GM12878 (cell line): ENCODE results near the gene PRR5L. TPM values are rescaled to one million over a fixed set of nuclear protein-coding genes. Genes with fewer than 3 reads are reported as not detected.

Experiments used
- ATAC-seq: fragments of 200-7000 bp; cut with Tn5 transposase; 3 replicates; pipeline ENCODE4 v1.9.1; 2020; ENCODE audit warnings: mild to moderate bottlenecking, moderate library complexity
- BruUV-seq: library from RNA; stranded (reverse); fragments of 400-500 nt; replicated peaks from 2 replicates; lab custom pipeline; 2021; lab: Mats Ljungman, UMichigan
- CTCF ChIA-PET: fragments of 300-600 bp; sonication (Branson Sonifier 250); formaldehyde crosslinking; extraction: SDS; loops from one replicate; lab custom pipeline; 2021; ENCODE audit warnings: inconsistent platforms; lab: Yijun Ruan, JAX
- POLR2A ChIA-PET: fragments of 350-600 bp; formaldehyde crosslinking; extraction: SDS; loops from one replicate; lab custom pipeline; 2021; ENCODE audit warnings: inconsistent platforms; lab: Charles Lee
- RAD21 ChIA-PET: fragments of 300-600 bp; sonication (Branson Sonifier 250); formaldehyde crosslinking; loops from one replicate; lab custom pipeline; 2023; ENCODE audit warnings: antibody characterized with exemption; ENCODE audit not compliant: unreplicated experiment; lab: Charles Lee
- SMC1A ChIA-PET: fragments of 300-600 bp; sonication (Branson Sonifier 250); formaldehyde crosslinking; loops from one replicate; lab custom pipeline; 2023; ENCODE audit not compliant: unreplicated experiment, uncharacterized antibody; lab: Charles Lee
- DNase-seq: peaks from one replicate; pipeline ENCODE4 v3.0.0-alpha.2; 2011; ENCODE audit warnings: low read depth, low spot score
- FAIRE-seq: peaks from 3 replicates; lab custom pipeline; 2011; peaks lifted over from hg19 to GRCh38; lab: Jason Lieb, UNC
- H2AFZ ChIP-seq: 2 replicates; pipeline ENCODE4 v1.6.0; 2011; ENCODE audit warnings: low read depth, low read length, control low read depth; ENCODE audit not compliant: control insufficient read depth
- H3K27ac ChIP-seq: 2 replicates; pipeline ENCODE4 v1.5.1; 2011; ENCODE audit warnings: control low read depth; ENCODE audit not compliant: control insufficient read depth, insufficient read depth
- H3K27me3 ChIP-seq, 2 experiments: replicated peaks in 1 of 2; 2 replicates each; pipeline versions ENCODE4 v1.6.0 to v1.6.1; 2011; ENCODE audit warnings: low read length in 1 of 2; ENCODE audit not compliant: control insufficient read depth in 2 of 2, insufficient read depth in 2 of 2
- H3K36me3 ChIP-seq, 2 experiments: 2 replicates each; pipeline ENCODE4 v1.5.1; 2011; ENCODE audit warnings: low read length in 1 of 2; ENCODE audit not compliant: control insufficient read depth in 2 of 2, insufficient read depth in 2 of 2
- H3K4me1 ChIP-seq: 2 replicates; pipeline ENCODE4 v1.6.1; 2011; ENCODE audit warnings: mild to moderate bottlenecking, low read length, moderate library complexity, mixed read lengths; ENCODE audit not compliant: control insufficient read depth, insufficient read depth
- H3K4me2 ChIP-seq: 2 replicates; pipeline ENCODE4 v1.6.0; 2011; ENCODE audit warnings: control low read depth; ENCODE audit not compliant: control insufficient read depth, insufficient read depth
- H3K4me3 ChIP-seq: fragments of 200-600 bp; sonication (generic); 2 replicates; pipeline ENCODE4 v1.5.1; 2016
- H3K79me2 ChIP-seq: 2 replicates; pipeline ENCODE4 v1.6.0; 2011; ENCODE audit warnings: low read length; ENCODE audit not compliant: control insufficient read depth, insufficient read depth
- H3K9ac ChIP-seq: 2 replicates; pipeline ENCODE4 v1.8.0; 2011; ENCODE audit warnings: low read length, control low read depth, mixed read lengths; ENCODE audit not compliant: control insufficient read depth, insufficient read depth
- H3K9me3 ChIP-seq: replicated peaks from 3 replicates; pipeline ENCODE4 v1.5.1; 2011; ENCODE audit warnings: mild to moderate bottlenecking, low read length; ENCODE audit not compliant: control insufficient read depth, insufficient read depth
- H4K20me1 ChIP-seq: 2 replicates; pipeline ENCODE4 v1.6.0; 2011; ENCODE audit not compliant: control insufficient read depth, insufficient read depth
- E2F4 ChIP-seq: IDR thresholded peaks from 2 replicates; pipeline ENCODE4 v1.6.1; 2012; ENCODE audit warnings: low read depth, low read length, improper control_type of control experiment
- EZH2 ChIP-seq: IDR thresholded peaks from 2 replicates; pipeline ENCODE4 v1.6.1; 2012; ENCODE audit warnings: low read depth, mild to moderate bottlenecking, control low read depth, inconsistent platforms, low read length, borderline replicate concordance; ENCODE audit not compliant: control insufficient read depth
- IKZF2 ChIP-seq, 2 experiments: fragments of 450-650 bp; IDR thresholded peaks; 2 replicates each; pipeline ENCODE4 v1.6.1; 2017; ENCODE audit warnings: mild to moderate bottlenecking in 2 of 2, moderate library complexity in 2 of 2
- NR2F1 ChIP-seq: fragments of 450-650 bp; conservative IDR thresholded peaks from 2 replicates; pipeline ENCODE4 v1.6.1; 2017; ENCODE audit warnings: mild to moderate bottlenecking
- POU2F2 ChIP-seq: IDR thresholded peaks from 3 replicates; pipeline ENCODE4 v1.6.1; 2011; ENCODE audit warnings: low read depth, mild to moderate bottlenecking, low read length, borderline replicate concordance
- SIN3A ChIP-seq: IDR thresholded peaks from 2 replicates; pipeline ENCODE4 v1.6.1; 2012; ENCODE audit warnings: low read depth, low read length, improper control_type of control experiment
- SKIL ChIP-seq: fragments of 450-650 bp; IDR thresholded peaks from 2 replicates; pipeline ENCODE4 v1.6.1; 2017; ENCODE audit warnings: mild to moderate bottlenecking, low read depth, inconsistent platforms; ENCODE audit not compliant: poor library complexity, severe bottlenecking
- USF1 ChIP-seq: IDR thresholded peaks from 2 replicates; pipeline ENCODE4 v1.6.1; 2011; ENCODE audit warnings: borderline replicate concordance, low read depth, mild to moderate bottlenecking, moderate library complexity, mixed read lengths, low read length; ENCODE audit not compliant: insufficient read depth; ENCODE audit errors: extremely low read length
- WGBS: methylation state at CpG from one replicate; pipeline ENCODE4 v1.1.6; 2016; ENCODE audit warnings: low lambda C conversion rate; ENCODE audit not compliant: insufficient replicate concordance, insufficient coverage; ENCODE audit errors: missing lambda C conversion rate; 5-methylcytosine and 5-hydroxymethylcytosine counted together
- in situ Hi-C: fragments of 300-500 bp; cut with MboI; formaldehyde crosslinking; loops from 9 replicates; pipeline ENCODE4 v1.14.3; 2018; ENCODE audit warnings: mixed read lengths
- intact Hi-C: fragments of 100-400 bp; cut with micrococcal nuclease; formaldehyde crosslinking; loops from one replicate; pipeline ENCODE4 v1.14.2; 2022; ENCODE audit not compliant: unreplicated experiment
- polyA plus RNA-seq, 11 experiments: library from polyadenylated mRNA; depleted of rRNA in 4 of 11; unstranded in 6 of 11; stranded (reverse) in 5 of 11; fragments of >200 nt; fragmentation: Nextera tagmentation in 4 of 11; fragmentation: Illumina TruSeq in 1 of 11; extraction: Ambion mirVana in 4 of 11; extraction: Trizol in 1 of 11; gene quantifications; 1 replicate in 1 of 11; 2 replicates in 10 of 11; pipeline versions ENCODE4 v1.2.1 to v1.2.3, GENCODE V29; 2011 to 2016; ENCODE audit warnings: inconsistent platforms in 2 of 11, missing spikeins in 2 of 11, low read depth in 1 of 11
- total RNA-seq, 4 experiments: library from RNA; depleted of rRNA in 3 of 4; stranded (reverse); fragments of >200 nt in 3 of 4; fragmentation: Illumina TruSeq in 1 of 4; extraction: Trizol in 1 of 4; gene quantifications; 2 replicates each; pipeline versions ENCODE4 v1.2.1 to v1.2.3, GENCODE V29; 2013 to 2021
- TF ChIP-seq, protein P1 (sequence below): fragments of 450-650 bp; IDR thresholded peaks from 2 replicates; pipeline ENCODE4 v1.6.1; 2016; ENCODE audit warnings: mild to moderate bottlenecking, moderate library complexity, borderline replicate concordance

Gene PRR5L
- total and polyA plus RNA-seq, 10 of the 15 experiments (the other 5 are each of a cell fraction or from before 2014, with no cell fraction given): 0.11 to 4.2 (median 0.67) TPM; not detected in 1

DNA sequence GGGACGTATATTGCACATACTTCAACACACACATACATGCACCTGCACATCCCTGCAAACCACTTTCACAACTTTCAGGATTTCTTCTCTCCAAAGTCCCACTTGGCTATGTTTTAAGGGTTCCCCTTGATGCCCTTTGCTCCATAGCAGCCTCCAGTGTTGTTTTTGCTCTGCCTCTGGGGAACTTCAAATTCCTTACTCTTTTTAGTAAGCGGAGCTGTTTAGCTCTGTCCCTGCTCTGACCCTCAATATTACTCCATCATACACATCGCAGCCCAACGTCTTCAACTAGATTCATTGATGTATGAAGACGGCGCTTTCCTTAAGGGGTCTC is 18.3 kb downstream of the PRR5L start (continued):
- TF ChIP-seq USF1 (no peak), E2F4 (no peak), IKZF2 (IDR thresholded peaks at IDR 0.05) (no peak), SKIL (no peak), SIN3A (no peak), EZH2 (no peak), POU2F2 (no peak)

GRCh38 chr11:36316049-36316448 is 20.0 kb downstream of the PRR5L start:
- H3K4me1 ChIP-seq: no peaks in the 10 kb centered on the region
- H3K27me3 ChIP-seq: peaks cover 0 to 8% of the 10 kb centered on the region in 2 experiments; a peak in 2 of 4 replicates
- no peak overlapping the region for H3K9ac ChIP-seq
- H3K27ac ChIP-seq: no peak overlapping the region
- WGBS: 11% methylated on average over 3 of the region's 3 CpGs
- H3K79me2 ChIP-seq: no peaks in the 10 kb centered on the region
- ChIA-PET CTCF (interaction anchor here (0.7 to 1.5 kb wide), 7 partner anchors 8 to 432 kb away, joined by 3 to 5 read pairs (median 3); no protein-coding TSS in a partner anchor), RAD21 (interaction anchor here (0.6 to 1.2 kb wide), 3 partner anchors 30 to 596 kb away, joined by 3 to 5 read pairs (median 4); no protein-coding TSS in a partner anchor), POLR2A (no interaction called here), SMC1A (interaction anchor here (0.7 to 1.5 kb wide), 7 partner anchors 8 to 1166 kb away, joined by 3 to 5 read pairs (median 3); no protein-coding TSS in a partner anchor)
- TF ChIP-seq NR2F1: no peak
- TF ChIP-seq, protein P1, sequence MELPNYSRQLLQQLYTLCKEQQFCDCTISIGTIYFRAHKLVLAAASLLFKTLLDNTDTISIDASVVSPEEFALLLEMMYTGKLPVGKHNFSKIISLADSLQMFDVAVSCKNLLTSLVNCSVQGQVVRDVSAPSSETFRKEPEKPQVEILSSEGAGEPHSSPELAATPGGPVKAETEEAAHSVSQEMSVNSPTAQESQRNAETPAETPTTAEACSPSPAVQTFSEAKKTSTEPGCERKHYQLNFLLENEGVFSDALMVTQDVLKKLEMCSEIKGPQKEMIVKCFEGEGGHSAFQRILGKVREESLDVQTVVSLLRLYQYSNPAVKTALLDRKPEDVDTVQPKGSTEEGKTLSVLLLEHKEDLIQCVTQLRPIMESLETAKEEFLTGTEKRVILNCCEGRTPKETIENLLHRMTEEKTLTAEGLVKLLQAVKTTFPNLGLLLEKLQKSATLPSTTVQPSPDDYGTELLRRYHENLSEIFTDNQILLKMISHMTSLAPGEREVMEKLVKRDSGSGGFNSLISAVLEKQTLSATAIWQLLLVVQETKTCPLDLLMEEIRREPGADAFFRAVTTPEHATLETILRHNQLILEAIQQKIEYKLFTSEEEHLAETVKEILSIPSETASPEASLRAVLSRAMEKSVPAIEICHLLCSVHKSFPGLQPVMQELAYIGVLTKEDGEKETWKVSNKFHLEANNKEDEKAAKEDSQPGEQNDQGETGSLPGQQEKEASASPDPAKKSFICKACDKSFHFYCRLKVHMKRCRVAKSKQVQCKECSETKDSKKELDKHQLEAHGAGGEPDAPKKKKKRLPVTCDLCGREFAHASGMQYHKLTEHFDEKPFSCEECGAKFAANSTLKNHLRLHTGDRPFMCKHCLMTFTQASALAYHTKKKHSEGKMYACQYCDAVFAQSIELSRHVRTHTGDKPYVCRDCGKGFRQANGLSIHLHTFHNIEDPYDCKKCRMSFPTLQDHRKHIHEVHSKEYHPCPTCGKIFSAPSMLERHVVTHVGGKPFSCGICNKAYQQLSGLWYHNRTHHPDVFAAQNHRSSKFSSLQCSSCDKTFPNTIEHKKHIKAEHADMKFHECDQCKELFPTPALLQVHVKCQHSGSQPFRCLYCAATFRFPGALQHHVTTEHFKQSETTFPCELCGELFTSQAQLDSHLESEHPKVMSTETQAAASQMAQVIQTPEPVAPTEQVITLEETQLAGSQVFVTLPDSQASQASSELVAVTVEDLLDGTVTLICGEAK: peak; percentile 59; the same call in 1 of the 2 replicates
- no peaks in the 10 kb centered on the region for H4K20me1 ChIP-seq
- intact Hi-C loops (no loop called here), in situ Hi-C loops (no loop called here)
- no peaks in the 10 kb centered on the region for H3K9me3 ChIP-seq
- ATAC-seq: no peak
- H2AFZ ChIP-seq: no peak overlapping the region
- no peak overlapping the region for H3K4me2 ChIP-seq
- BruUV-seq: no TSS peak
- no peak for DNase-seq
- H3K36me3 ChIP-seq: no peaks in the 10 kb centered on the region
- no peak overlapping the region for H3K4me3 ChIP-seq
- FAIRE-seq: no peak
